Fibroblast of mammary gland (primary cell): ENCODE results near the gene KRTAP4-7.
"Not testable (repeated sequence)": the region's sequence is repeated elsewhere in the genome, so short reads cannot be mapped to it uniquely, and the experiment has no call there.

Experiments used
- DNase-seq: peaks from one replicate; pipeline ENCODE4 v3.0.0-alpha.2; 2010; ENCODE audit warnings: low read depth
- H3K4me3 ChIP-seq: 2 replicates; pipeline ENCODE4 v1.5.1; 2011; ENCODE audit warnings: low read depth, mild to moderate bottlenecking, low read length, moderate library complexity; ENCODE audit not compliant: control insufficient read depth
- CTCF ChIP-seq: conservative IDR thresholded peaks from 2 replicates; pipeline ENCODE4 v1.5.1; 2011; ENCODE audit warnings: low read depth, low read length, inconsistent platforms; ENCODE audit not compliant: control insufficient read depth, insufficient read depth

Gene KRTAP4-7

GRCh38 chr17:41061964-41062363 lies 22.0 kb upstream of the KRTAP4-7 start:
- DNase-seq = peak; percentile 89
- TF ChIP-seq CTCF = no peak
- no peak overlapping the region for H3K4me3 ChIP-seq

- no peak overlapping the region for H3K4me3 ChIP-seq
- no peak for DNase-seq
- no peak for TF ChIP-seq CTCF
Observed at GRCh38 chr17:41063449-41063848, 20.5 kb upstream of the KRTAP4-7 start.

GRCh38 chr17:41064301-41064700 lies 19.6 kb upstream of the KRTAP4-7 start:
- TF ChIP-seq CTCF = no peak

GRCh38 chr17:41065016-41065689 lies 18.8 kb upstream of the KRTAP4-7 start:
- not testable (repeated sequence) for H3K4me3 ChIP-seq, DNase-seq

More at GRCh38 chr17:41064301-41064700, 19.6 kb upstream of the KRTAP4-7 start:
- no peak for DNase-seq
- H3K4me3 ChIP-seq = no peak overlapping the region

- H3K4me3 ChIP-seq = no peak within 1 kb of the TSS
- peak; percentile 91 for DNase-seq
- TF ChIP-seq CTCF = no peak
Observed at GRCh38 chr17:41065829-41066624, 17.9 kb upstream of the KRTAP4-7 start, which contains the start of gene KRTAP2-4. KRTAP2-4 (minus strand) TSS chr17:41065879; CDS start chr17:41065845, 34 bp downstream.

GRCh38 chr17:41067281-41067680 lies 16.7 kb upstream of the KRTAP4-7 start:
- DNase-seq = peak; percentile 34
- no peak overlapping the region for H3K4me3 ChIP-seq
- TF ChIP-seq CTCF = no peak

GRCh38 chr17:41069031-41069430 lies 14.9 kb upstream of the KRTAP4-7 start:
- no peak for DNase-seq
- TF ChIP-seq CTCF = no peak
- H3K4me3 ChIP-seq = no peak overlapping the region
